Measurements from ENCODE around the gene CNGB1. TPM values are rescaled to one million over a fixed set of nuclear protein-coding genes. Genes with fewer than 3 reads are reported as not detected.

The CNGB1 gene
- total and polyA plus RNA-seq, 2 of the 13 experiments (the other 11 are each of a cell fraction or from before 2014, with no cell fraction given) = 0.02 to 0.15 TPM

- TF ChIP-seq FOXK1 (CRISPR knock-in tag; IDR thresholded peaks at IDR 0.05; ENCODE audit: borderline replicate concordance, low read depth) (peak; percentile 57; the same call in 1 of the 2 replicates), MXD3 (CRISPR knock-in tag; IDR thresholded peaks at IDR 0.05) (no peak), ZNF451 (CRISPR knock-in tag; IDR thresholded peaks at IDR 0.05) (no peak), ZNF816 (CRISPR knock-in tag; IDR thresholded peaks at IDR 0.05; ENCODE audit: borderline replicate concordance) (no peak)
Observed at GRCh38 chr16:57863434-57864160, 107.3 kb downstream of the CNGB1 start (continued).

GRCh38 chr16:57862698-57863433 is 108.1 kb downstream of the CNGB1 start:
- Histone ChIP-seq H3K4me3 (replicated peaks in 1 of 3; ENCODE audit: insufficient read depth in 1 of 3, low read depth in 2 of 3, low read length in 3 of 3) (peak overlapping the region; percentile 65 to 72 (median 65)), H3K4me1 (ENCODE audit: insufficient read depth, low read length) (peaks cover 85% of the 10 kb centered on the region), H2AFZ (ENCODE audit: low read length) (peak overlapping the region; percentile 50), H3K9ac (ENCODE audit: insufficient read depth, low read depth, low read length) (peak overlapping the region; percentile 69), H3K36me3 (replicated peaks in 1 of 2; ENCODE audit: control insufficient read depth in 1 of 2, insufficient read depth in 2 of 2, low read length in 2 of 2) (no peaks in the 10 kb centered on the region), H4K20me1 (ENCODE audit: insufficient read depth, low read length) (no peaks in the 10 kb centered on the region), H3K79me2 (ENCODE audit: insufficient read depth, low read length) (peaks cover 16% of the 10 kb centered on the region), H3K4me2 (ENCODE audit: low read depth, low read length) (peak overlapping the region; percentile 91), H3K27ac (ENCODE audit: extremely low read length, insufficient read depth, low read length) (peak overlapping the region; percentile 79), H3K27me3 (ENCODE audit: control insufficient read depth in 1 of 2, insufficient read depth in 2 of 2, low read length in 2 of 2) (no peaks in the 10 kb centered on the region), H3K9me3 (ENCODE audit: low read length) (no peaks in the 10 kb centered on the region)
- intact Hi-C loops (cut with micrococcal nuclease; ENCODE audit: unreplicated experiment) = loop anchor here (1.0 to 5.0 kb wide), 6 partner anchors 22 to 106 kb away; partner anchors contain the start of gene KIFC3
- ATAC-seq = peak; percentile 97
- CTCF ChIA-PET (ENCODE audit: low intra/inter-chr PET ratio, low total read pairs) = interaction anchor here (1.0 to 1.7 kb wide), 5 partner anchors 36 to 106 kb away, joined by 3 to 8 read pairs (median 4); no protein-coding TSS in a partner anchor
- in situ Hi-C loops (cut with HindIII; ENCODE audit: extremely low pct_ligation_motif_present, low pct_unique_long_range_greater_than_20kb) = loop anchor here (5.0 kb wide), 1 partner anchor 106 kb away; no protein-coding TSS in a partner anchor
- no TSS peak for BruUV-seq (replicated peaks)
- peak; percentile 96 for DNase-seq (ENCODE audit: low spot score)
- peak; percentile 98 for FAIRE-seq
- POLR2A ChIA-PET = interaction anchor here (0.8 to 2.9 kb wide), 18 partner anchors 18 to 618 kb away, joined by 3 to 73 read pairs (median 4); partner anchors contain the start of genes ARL2BP, KATNB1, KIFC3 and ZNF319
- 1% methylated on average over 9 of the region's 9 CpGs for WGBS (ENCODE audit: low lambda C conversion rate)
- TF ChIP-seq ZNF7 (CRISPR knock-in tag; IDR thresholded peaks at IDR 0.05) (no peak), ZNF839 (CRISPR knock-in tag; IDR thresholded peaks at IDR 0.05; ENCODE audit: borderline replicate concordance) (no peak), NR2C2 (CRISPR knock-in tag; IDR thresholded peaks at IDR 0.05; ENCODE audit: borderline replicate concordance) (peak; percentile 92), ISL2 (CRISPR knock-in tag; IDR thresholded peaks at IDR 0.05) (peak; percentile 90), SNAPC4 (CRISPR knock-in tag; IDR thresholded peaks at IDR 0.05) (peak; percentile 36; the same call in 1 of the 2 replicates), RFX3 (CRISPR knock-in tag; IDR thresholded peaks at IDR 0.05) (0 out of 2 replicates have a peak, but pooled peaks have one; percentile 28), ZNF709 (CRISPR knock-in tag; IDR thresholded peaks at IDR 0.05) (0 out of 2 replicates have a peak, but pooled peaks have one; percentile 13), SAP130 (CRISPR knock-in tag; IDR thresholded peaks at IDR 0.05; ENCODE audit: low read depth) (peak; percentile 94), ZNF770 (CRISPR knock-in tag; IDR thresholded peaks at IDR 0.05) (peak; percentile 80)

Measured in HepG2 (cell line).